HepG2 (cell line): ENCODE results near the gene GAGE12J. TPM values are rescaled to one million over a fixed set of nuclear protein-coding genes. Genes with fewer than 3 reads are reported as not detected.
"Not testable (repeated sequence)": the region's sequence is repeated elsewhere in the genome, so short reads cannot be mapped to it uniquely, and the experiment has no call there.

Source experiments
- ATAC-seq: fragments of 200-7000 bp; cut with Tn5 transposase; 3 replicates; pipeline ENCODE4 v1.9.1; 2020; ENCODE audit warnings: mild to moderate bottlenecking, moderate library complexity
- BruUV-seq: library from RNA; stranded (reverse); fragments of 400-500 nt; replicated peaks from 2 replicates; lab custom pipeline; 2021; lab: Mats Ljungman, UMichigan
- CTCF ChIA-PET: fragments of 300-600 bp; formaldehyde crosslinking; extraction: SDS; loops from one replicate; lab custom pipeline; 2021; ENCODE audit warnings: low total read pairs, inconsistent platforms, low intra/inter-chr PET ratio; lab: Yijun Ruan, JAX
- POLR2A ChIA-PET: fragments of 350-600 bp; sonication (Branson Sonifier 250); formaldehyde crosslinking; loops from one replicate; lab custom pipeline; 2020; ENCODE audit warnings: antibody characterized with exemption, inconsistent platforms; lab: Yijun Ruan, JAX
- DNase-seq: peaks from one replicate; pipeline ENCODE4 v3.0.0-alpha.2; 2015; ENCODE audit warnings: low spot score
- FAIRE-seq: peaks from 3 replicates; lab custom pipeline; 2011; peaks lifted over from hg19 to GRCh38; lab: Jason Lieb, UNC
- H2AFZ ChIP-seq: one replicate; pipeline ENCODE4 v1.6.1; 2011; ENCODE audit warnings: low read length, inconsistent platforms
- H3K27ac ChIP-seq: fragments of 300-600 bp; 3 replicates; pipeline ENCODE4 v1.8.0; 2011; ENCODE audit warnings: mixed run types, mild to moderate bottlenecking, mixed read lengths, low read length, inconsistent platforms; ENCODE audit not compliant: insufficient read depth; ENCODE audit errors: extremely low read length
- H3K27me3 ChIP-seq, 2 experiments: fragments of 200-600 bp in 1 of 2; 2 replicates in 1 of 2; 3 replicates in 1 of 2; pipeline versions ENCODE4 v1.6.0 to v1.8.0; 2011; ENCODE audit warnings: low read length in 2 of 2, mild to moderate bottlenecking in 2 of 2, moderate library complexity in 2 of 2, inconsistent platforms in 1 of 2; ENCODE audit not compliant: insufficient read depth in 2 of 2, control insufficient read depth in 1 of 2
- H3K36me3 ChIP-seq, 2 experiments: fragments of 200-600 bp in 1 of 2; replicated peaks in 1 of 2; 2 replicates in 1 of 2; 3 replicates in 1 of 2; pipeline versions ENCODE4 v1.5.1 to v1.8.0; 2011; ENCODE audit warnings: low read length in 2 of 2, inconsistent platforms in 1 of 2; ENCODE audit not compliant: insufficient read depth in 2 of 2, control insufficient read depth in 1 of 2
- H3K4me1 ChIP-seq: 2 replicates; pipeline ENCODE4 v1.5.1; 2012; ENCODE audit warnings: low read length, inconsistent platforms; ENCODE audit not compliant: insufficient read depth
- H3K4me2 ChIP-seq: 2 replicates; pipeline ENCODE4 v1.6.0; 2011; ENCODE audit warnings: low read depth, low read length, inconsistent platforms
- H3K4me3 ChIP-seq, 3 experiments: fragments of 200-600 bp in 1 of 3; sonication (generic), shearing (Covaris generic) in 1 of 3; replicated peaks in 1 of 3; 2 replicates each; pipeline ENCODE4 v1.5.1; 2011 to 2016; ENCODE audit warnings: low read length in 3 of 3, inconsistent platforms in 2 of 3, low read depth in 2 of 3, mild to moderate bottlenecking in 2 of 3, control low read depth in 1 of 3, mixed read lengths in 1 of 3; ENCODE audit not compliant: insufficient read depth in 1 of 3
- H3K79me2 ChIP-seq: one replicate; pipeline ENCODE4 v1.6.1; 2011; ENCODE audit warnings: low read length, inconsistent platforms; ENCODE audit not compliant: insufficient read depth
- H3K9ac ChIP-seq: 2 replicates; pipeline ENCODE4 v1.6.0; 2011; ENCODE audit warnings: mild to moderate bottlenecking, low read depth, low read length, inconsistent platforms; ENCODE audit not compliant: insufficient read depth
- H3K9me3 ChIP-seq: 2 replicates; pipeline ENCODE4 v1.5.1; 2012; ENCODE audit warnings: mild to moderate bottlenecking, low read length
- H4K20me1 ChIP-seq: 2 replicates; pipeline ENCODE4 v1.6.0; 2011; ENCODE audit warnings: inconsistent platforms, mild to moderate bottlenecking, low read length, moderate library complexity; ENCODE audit not compliant: insufficient read depth
- ATF7-NPFF ChIP-seq: sonication (generic); formaldehyde crosslinking; IDR thresholded peaks from 2 replicates; pipeline ENCODE4 v1.8.1; 2023; ENCODE audit warnings: mild to moderate bottlenecking, low read depth, missing genetic modification reagents, moderate library complexity
- HNRNPK ChIP-seq: fragments of 200-400 bp; formaldehyde crosslinking; IDR thresholded peaks from 2 replicates; pipeline ENCODE4 v1.6.1; 2018; ENCODE audit warnings: low read length, low read depth, moderate library complexity, mild to moderate bottlenecking; ENCODE audit not compliant: poor library complexity, severe bottlenecking
- TCF7L2 ChIP-seq: IDR thresholded peaks from 2 replicates; pipeline ENCODE4 v1.6.1; 2011; ENCODE audit warnings: mild to moderate bottlenecking, low read depth, low read length, moderate library complexity
- ZFP37 ChIP-seq: sonication (generic); formaldehyde crosslinking; IDR thresholded peaks from 2 replicates; pipeline ENCODE4 v1.4.0; 2020; ENCODE audit warnings: missing genetic modification reagents, borderline replicate concordance
- ZNF17 ChIP-seq: sonication (generic); formaldehyde crosslinking; IDR thresholded peaks from 2 replicates; pipeline ENCODE4 v1.5.0; 2020; ENCODE audit warnings: mild to moderate bottlenecking, missing genetic modification reagents
- ZNF792 ChIP-seq: IDR thresholded peaks from 2 replicates; pipeline ENCODE4 v1.6.1; 2016
- WGBS: methylation state at CpG from one replicate; pipeline ENCODE4 v1.1.6; 2017; ENCODE audit warnings: low lambda C conversion rate; 5-methylcytosine and 5-hydroxymethylcytosine counted together
- in situ Hi-C: cut with HindIII; loops from 2 replicates; pipeline ENCODE4 v1.10.0; 2017; ENCODE audit warnings: low pct_unique_long_range_greater_than_20kb; ENCODE audit not compliant: extremely low pct_ligation_motif_present
- intact Hi-C: fragments of 100-400 bp; cut with micrococcal nuclease; formaldehyde crosslinking; loops from one replicate; pipeline ENCODE4 v1.10.0; 2022; ENCODE audit not compliant: unreplicated experiment
- polyA plus RNA-seq, 8 experiments: library from polyadenylated mRNA; depleted of rRNA in 3 of 8; stranded (reverse) in 7 of 8; unstranded in 1 of 8; fragments of >200 nt; fragmentation: Illumina TruSeq in 4 of 8; extraction: Trizol in 4 of 8; gene quantifications; 2 replicates each; pipeline versions ENCODE4 v1.2.1 to v1.2.3, GENCODE V29; 2011 to 2016; ENCODE audit warnings: low read depth in 4 of 8, missing spikeins in 1 of 8, mixed read lengths in 1 of 8; ENCODE audit not compliant: insufficient read depth in 1 of 8
- total RNA-seq, 5 experiments: library from RNA; depleted of rRNA; stranded (reverse); fragments of >200 nt; fragmentation: Illumina TruSeq; extraction: Trizol; gene quantifications; 2 replicates each; pipeline ENCODE4 v1.2.3, GENCODE V29; 2016; ENCODE audit warnings: low read depth in 1 of 5
- TF ChIP-seq, protein P1 (sequence below): sonication (generic); formaldehyde crosslinking; IDR thresholded peaks from 2 replicates; pipeline ENCODE4 v1.5.1; 2020; ENCODE audit warnings: mild to moderate bottlenecking, missing genetic modification reagents, moderate library complexity
- TF ChIP-seq, protein P2 (sequence below): sonication (generic); formaldehyde crosslinking; conservative IDR thresholded peaks from 2 replicates; pipeline ENCODE4 v1.8.0; 2022; ENCODE audit warnings: mild to moderate bottlenecking, moderate library complexity, missing genetic modification reagents
- TF ChIP-seq, protein P3 (sequence below): IDR thresholded peaks from 2 replicates; pipeline ENCODE4 v1.6.1; 2018; ENCODE audit warnings: missing genetic modification reagents, mild to moderate bottlenecking, missing compliant biosample characterization
- TF ChIP-seq, protein P4 (sequence below): sonication (generic); formaldehyde crosslinking; IDR thresholded peaks from 2 replicates; pipeline ENCODE4 v1.4.0; 2020; ENCODE audit warnings: missing genetic modification reagents

The GAGE12J gene
- total and polyA plus RNA-seq, 2 of the 13 experiments (the other 11 are each of a cell fraction or from before 2014, with no cell fraction given): not detected

DNA sequence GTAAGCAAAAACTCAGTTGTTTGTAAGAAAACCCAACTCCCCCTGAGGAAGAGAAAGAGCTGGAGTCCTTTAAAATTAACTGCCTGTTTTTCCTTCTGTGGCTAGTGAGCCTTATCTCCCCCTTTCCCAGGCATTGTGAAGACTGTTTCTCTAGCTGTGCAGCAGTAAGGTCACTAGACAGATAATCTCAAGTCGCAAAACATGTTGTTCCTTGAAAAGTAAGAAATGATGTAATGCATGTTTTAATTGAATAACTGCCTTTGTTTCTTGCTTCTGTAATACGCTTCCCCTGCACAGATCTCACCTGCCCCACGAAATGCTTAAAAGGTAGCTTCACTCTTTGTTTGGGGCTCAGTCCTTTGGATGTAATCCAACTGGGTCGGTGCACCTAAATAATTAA is 5.8 kb upstream of the GAGE12J start:
- Histone ChIP-seq H4K20me1 (no peaks in the 10 kb centered on the region), H2AFZ (no peak overlapping the region), H3K4me1 (no peaks in the 10 kb centered on the region), H3K36me3 (no peaks in the 10 kb centered on the region), H3K4me2 (no peak overlapping the region), H3K27ac (no peak overlapping the region)
- ChIA-PET CTCF (no interaction called here), POLR2A (no interaction called here)
- 18% methylated on average over 4 of the region's 4 CpGs for WGBS
- no TSS peak for BruUV-seq
- intact Hi-C loops: no loop called here
- no peak for ATAC-seq
- TF ChIP-seq ATF7-NPFF (CRISPR knock-in tag): no peak
- TF ChIP-seq, protein P1, sequence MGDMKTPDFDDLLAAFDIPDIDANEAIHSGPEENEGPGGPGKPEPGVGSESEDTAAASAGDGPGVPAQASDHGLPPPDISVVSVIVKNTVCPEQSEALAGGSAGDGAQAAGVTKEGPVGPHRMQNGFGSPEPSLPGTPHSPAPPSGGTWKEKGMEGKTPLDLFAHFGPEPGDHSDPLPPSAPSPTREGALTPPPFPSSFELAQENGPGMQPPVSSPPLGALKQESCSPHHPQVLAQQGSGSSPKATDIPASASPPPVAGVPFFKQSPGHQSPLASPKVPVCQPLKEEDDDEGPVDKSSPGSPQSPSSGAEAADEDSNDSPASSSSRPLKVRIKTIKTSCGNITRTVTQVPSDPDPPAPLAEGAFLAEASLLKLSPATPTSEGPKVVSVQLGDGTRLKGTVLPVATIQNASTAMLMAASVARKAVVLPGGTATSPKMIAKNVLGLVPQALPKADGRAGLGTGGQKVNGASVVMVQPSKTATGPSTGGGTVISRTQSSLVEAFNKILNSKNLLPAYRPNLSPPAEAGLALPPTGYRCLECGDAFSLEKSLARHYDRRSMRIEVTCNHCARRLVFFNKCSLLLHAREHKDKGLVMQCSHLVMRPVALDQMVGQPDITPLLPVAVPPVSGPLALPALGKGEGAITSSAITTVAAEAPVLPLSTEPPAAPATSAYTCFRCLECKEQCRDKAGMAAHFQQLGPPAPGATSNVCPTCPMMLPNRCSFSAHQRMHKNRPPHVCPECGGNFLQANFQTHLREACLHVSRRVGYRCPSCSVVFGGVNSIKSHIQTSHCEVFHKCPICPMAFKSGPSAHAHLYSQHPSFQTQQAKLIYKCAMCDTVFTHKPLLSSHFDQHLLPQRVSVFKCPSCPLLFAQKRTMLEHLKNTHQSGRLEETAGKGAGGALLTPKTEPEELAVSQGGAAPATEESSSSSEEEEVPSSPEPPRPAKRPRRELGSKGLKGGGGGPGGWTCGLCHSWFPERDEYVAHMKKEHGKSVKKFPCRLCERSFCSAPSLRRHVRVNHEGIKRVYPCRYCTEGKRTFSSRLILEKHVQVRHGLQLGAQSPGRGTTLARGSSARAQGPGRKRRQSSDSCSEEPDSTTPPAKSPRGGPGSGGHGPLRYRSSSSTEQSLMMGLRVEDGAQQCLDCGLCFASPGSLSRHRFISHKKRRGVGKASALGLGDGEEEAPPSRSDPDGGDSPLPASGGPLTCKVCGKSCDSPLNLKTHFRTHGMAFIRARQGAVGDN (CRISPR knock-in tag): no peak
- TF ChIP-seq, protein P2, sequence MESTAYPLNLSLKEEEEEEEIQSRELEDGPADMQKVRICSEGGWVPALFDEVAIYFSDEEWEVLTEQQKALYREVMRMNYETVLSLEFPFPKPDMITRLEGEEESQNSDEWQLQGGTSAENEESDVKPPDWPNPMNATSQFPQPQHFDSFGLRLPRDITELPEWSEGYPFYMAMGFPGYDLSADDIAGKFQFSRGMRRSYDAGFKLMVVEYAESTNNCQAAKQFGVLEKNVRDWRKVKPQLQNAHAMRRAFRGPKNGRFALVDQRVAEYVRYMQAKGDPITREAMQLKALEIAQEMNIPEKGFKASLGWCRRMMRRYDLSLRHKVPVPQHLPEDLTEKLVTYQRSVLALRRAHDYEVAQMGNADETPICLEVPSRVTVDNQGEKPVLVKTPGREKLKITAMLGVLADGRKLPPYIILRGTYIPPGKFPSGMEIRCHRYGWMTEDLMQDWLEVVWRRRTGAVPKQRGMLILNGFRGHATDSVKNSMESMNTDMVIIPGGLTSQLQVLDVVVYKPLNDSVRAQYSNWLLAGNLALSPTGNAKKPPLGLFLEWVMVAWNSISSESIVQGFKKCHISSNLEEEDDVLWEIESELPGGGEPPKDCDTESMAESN (CRISPR knock-in tag): no peak
- no peak for TF ChIP-seq ZNF792
- TF ChIP-seq, protein P3, sequence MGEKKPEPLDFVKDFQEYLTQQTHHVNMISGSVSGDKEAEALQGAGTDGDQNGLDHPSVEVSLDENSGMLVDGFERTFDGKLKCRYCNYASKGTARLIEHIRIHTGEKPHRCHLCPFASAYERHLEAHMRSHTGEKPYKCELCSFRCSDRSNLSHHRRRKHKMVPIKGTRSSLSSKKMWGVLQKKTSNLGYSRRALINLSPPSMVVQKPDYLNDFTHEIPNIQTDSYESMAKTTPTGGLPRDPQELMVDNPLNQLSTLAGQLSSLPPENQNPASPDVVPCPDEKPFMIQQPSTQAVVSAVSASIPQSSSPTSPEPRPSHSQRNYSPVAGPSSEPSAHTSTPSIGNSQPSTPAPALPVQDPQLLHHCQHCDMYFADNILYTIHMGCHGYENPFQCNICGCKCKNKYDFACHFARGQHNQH (CRISPR knock-in tag): no peak
- TF ChIP-seq ZNF17 (CRISPR knock-in tag): no peak
- TF ChIP-seq TCF7L2: no peak
- TF ChIP-seq, protein P4, sequence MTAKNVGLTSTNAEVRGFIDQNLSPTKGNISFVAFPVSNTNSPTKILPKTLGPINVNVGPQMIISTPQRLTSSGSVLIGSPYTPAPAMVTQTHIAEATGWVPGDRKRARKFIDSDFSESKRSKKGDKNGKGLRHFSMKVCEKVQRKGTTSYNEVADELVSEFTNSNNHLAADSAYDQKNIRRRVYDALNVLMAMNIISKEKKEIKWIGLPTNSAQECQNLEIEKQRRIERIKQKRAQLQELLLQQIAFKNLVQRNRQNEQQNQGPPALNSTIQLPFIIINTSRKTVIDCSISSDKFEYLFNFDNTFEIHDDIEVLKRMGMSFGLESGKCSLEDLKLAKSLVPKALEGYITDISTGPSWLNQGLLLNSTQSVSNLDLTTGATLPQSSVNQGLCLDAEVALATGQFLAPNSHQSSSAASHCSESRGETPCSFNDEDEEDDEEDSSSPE: no peak
- TF ChIP-seq ZFP37: no peak
- no peak for TF ChIP-seq HNRNPK
- TF ChIP-seq, all 625 proteins: peak for 0
- Histone ChIP-seq H3K9me3 (no peaks in the 10 kb centered on the region), H3K9ac (no peak overlapping the region), H3K27me3 (no peaks in the 10 kb centered on the region; a peak in 1 of 5 replicates), H3K4me3 (no peak overlapping the region), H3K79me2 (no peaks in the 10 kb centered on the region)
- in situ Hi-C loops: no loop called here
- FAIRE-seq (no peak), DNase-seq (no peak)

DNA sequence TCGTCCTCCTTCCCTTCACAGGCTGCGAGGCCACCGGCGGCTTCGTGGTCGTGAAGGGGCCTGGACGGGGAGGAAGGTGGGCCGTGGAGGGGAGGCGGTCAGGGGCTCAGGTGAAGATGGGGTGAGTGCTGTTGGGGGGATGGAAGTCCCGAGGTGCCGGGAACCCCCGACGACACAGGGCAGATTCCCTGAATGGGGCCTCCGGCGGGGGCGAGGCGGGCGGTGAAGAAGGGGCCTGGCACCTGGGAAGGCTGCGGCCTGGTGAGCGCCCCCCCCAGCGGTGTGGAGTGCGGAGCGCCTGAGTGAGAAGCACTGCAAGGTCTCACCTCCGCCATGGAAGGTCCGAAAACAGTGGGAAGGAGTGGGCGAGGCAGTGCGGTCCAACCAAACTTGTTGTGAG is 429 bp downstream of the GAGE12J start:
- H3K36me3 ChIP-seq, DNase-seq, H3K79me2 ChIP-seq, BruUV-seq, H3K4me1 ChIP-seq, CTCF ChIA-PET, FAIRE-seq, POLR2A ChIA-PET, H3K9me3 ChIP-seq, ATAC-seq, H3K27me3 ChIP-seq, H3K4me3 ChIP-seq, H3K9ac ChIP-seq, H3K27ac ChIP-seq, H2AFZ ChIP-seq, H3K4me2 ChIP-seq, intact Hi-C loops, H4K20me1 ChIP-seq, in situ Hi-C loops: not testable (repeated sequence)
- WGBS: no CpG with 5 or more reads among the region's 27 CpGs
